22Rv1 (cell line): ENCODE data around the gene OR51E1.

ENCODE experiments used
- ZFX ChIP-seq: fragments of 450-650 bp; IDR thresholded peaks from 2 replicates; pipeline ENCODE4 v1.6.1; 2017; ENCODE audit warnings: antibody characterized with exemption, borderline replicate concordance
- TF ChIP-seq, protein P1 (sequence below): fragments of 450-650 bp; IDR thresholded peaks from 2 replicates; pipeline ENCODE4 v1.5.1; 2017; ENCODE audit warnings: mild to moderate bottlenecking

DNA sequence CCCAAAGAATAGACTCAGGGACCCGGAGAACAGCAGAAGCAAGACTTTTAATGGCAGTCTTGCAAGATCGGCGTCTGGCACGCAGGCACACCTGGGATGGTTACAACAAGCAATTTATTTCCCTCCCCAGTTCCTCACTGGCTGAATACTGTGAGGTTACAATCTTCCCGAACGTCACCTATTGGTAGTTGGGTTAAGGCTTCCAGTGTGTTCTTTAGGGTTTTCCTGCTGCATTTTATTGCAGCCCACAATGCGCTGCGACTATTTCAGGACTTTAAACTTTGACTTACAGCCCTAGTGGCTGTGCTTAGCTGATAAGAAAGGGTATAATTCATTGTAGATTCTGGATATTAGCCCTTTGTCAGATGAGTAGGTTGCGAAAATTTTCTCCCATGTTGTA is 24.3 kb upstream of the OR51E1 start:
- TF ChIP-seq, protein P1, sequence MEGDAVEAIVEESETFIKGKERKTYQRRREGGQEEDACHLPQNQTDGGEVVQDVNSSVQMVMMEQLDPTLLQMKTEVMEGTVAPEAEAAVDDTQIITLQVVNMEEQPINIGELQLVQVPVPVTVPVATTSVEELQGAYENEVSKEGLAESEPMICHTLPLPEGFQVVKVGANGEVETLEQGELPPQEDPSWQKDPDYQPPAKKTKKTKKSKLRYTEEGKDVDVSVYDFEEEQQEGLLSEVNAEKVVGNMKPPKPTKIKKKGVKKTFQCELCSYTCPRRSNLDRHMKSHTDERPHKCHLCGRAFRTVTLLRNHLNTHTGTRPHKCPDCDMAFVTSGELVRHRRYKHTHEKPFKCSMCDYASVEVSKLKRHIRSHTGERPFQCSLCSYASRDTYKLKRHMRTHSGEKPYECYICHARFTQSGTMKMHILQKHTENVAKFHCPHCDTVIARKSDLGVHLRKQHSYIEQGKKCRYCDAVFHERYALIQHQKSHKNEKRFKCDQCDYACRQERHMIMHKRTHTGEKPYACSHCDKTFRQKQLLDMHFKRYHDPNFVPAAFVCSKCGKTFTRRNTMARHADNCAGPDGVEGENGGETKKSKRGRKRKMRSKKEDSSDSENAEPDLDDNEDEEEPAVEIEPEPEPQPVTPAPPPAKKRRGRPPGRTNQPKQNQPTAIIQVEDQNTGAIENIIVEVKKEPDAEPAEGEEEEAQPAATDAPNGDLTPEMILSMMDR: no peak
- no peak for TF ChIP-seq ZFX
